BJ (cell line): ENCODE measurements around the gene ADD2. TPM values are rescaled to one million over a fixed set of nuclear protein-coding genes. Genes with fewer than 3 reads are reported as not detected.

Experiments used
- CTCF ChIA-PET: fragments of 350-600 bp; formaldehyde crosslinking; extraction: SDS; loops from one replicate; lab custom pipeline; 2021; ENCODE audit warnings: antibody characterized with exemption, inconsistent platforms; lab: Yijun Ruan, JAX
- POLR2A ChIA-PET: fragments of 300-600 bp; sonication (Branson Sonifier 250); formaldehyde crosslinking; extraction: SDS; loops from one replicate; lab custom pipeline; 2021; ENCODE audit warnings: antibody characterized with exemption; lab: Charles Lee
- DNase-seq: peaks from one replicate; pipeline ENCODE4 v3.0.0-alpha.2; 2011; ENCODE audit warnings: low read depth
- H3K27me3 ChIP-seq: 2 replicates; pipeline ENCODE4 v1.6.0; 2011; ENCODE audit warnings: low read length; ENCODE audit not compliant: control insufficient read depth, insufficient read depth
- H3K36me3 ChIP-seq: 2 replicates; pipeline ENCODE4 v1.5.1; 2011; ENCODE audit warnings: low read length; ENCODE audit not compliant: control insufficient read depth, insufficient read depth
- H3K4me3 ChIP-seq: 2 replicates; pipeline ENCODE4 v1.5.1; 2011; ENCODE audit warnings: low read depth, mild to moderate bottlenecking, control low read depth, low read length
- CTCF ChIP-seq: IDR thresholded peaks from 2 replicates; pipeline ENCODE4 v1.5.1; 2011; ENCODE audit warnings: low read depth, mild to moderate bottlenecking, control low read depth, inconsistent platforms, low read length, moderate library complexity; ENCODE audit not compliant: insufficient read depth
- polyA plus RNA-seq: library from polyadenylated mRNA; depleted of rRNA; stranded (reverse); fragments of >200 nt; gene quantifications from 2 replicates; pipeline ENCODE4 v1.2.3, GENCODE V29; 2011

ADD2 gene
- polyA plus RNA-seq, 1 experiment, result not detected

GRCh38 chr2:70757966-70758365 is 10.0 kb downstream of the ADD2 start:
- TF ChIP-seq CTCF, result no peak
- Histone ChIP-seq H3K4me3 (no peak overlapping the region), H3K36me3 (no peaks in the 10 kb centered on the region), H3K27me3 (peaks cover 1% of the 10 kb centered on the region)
- ChIA-PET CTCF (no interaction called here), POLR2A (no interaction called here)
- no peak for DNase-seq

DNA sequence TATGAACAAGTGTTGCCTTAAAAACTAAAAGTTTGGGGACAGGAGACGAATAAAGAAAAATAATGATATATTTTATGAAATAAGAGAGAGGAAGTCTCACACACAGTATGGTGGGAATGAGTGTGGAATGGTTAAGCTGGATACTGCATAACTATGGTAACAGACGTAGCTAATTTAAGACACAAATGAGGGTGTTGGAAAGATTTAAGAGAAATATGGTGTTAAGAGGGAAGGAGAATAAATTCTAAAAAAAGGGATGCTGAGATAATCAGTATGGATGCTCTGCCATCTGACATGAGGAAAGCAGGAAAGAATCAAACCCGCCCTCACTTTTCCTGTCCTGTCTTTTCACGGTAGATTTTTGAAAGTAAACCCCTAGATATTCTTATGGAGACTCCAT is 10.6 kb downstream of the ADD2 start:
- TF ChIP-seq CTCF, result no peak
- Histone ChIP-seq H3K36me3 (no peaks in the 10 kb centered on the region), H3K4me3 (no peak overlapping the region), H3K27me3 (peaks cover 1% of the 10 kb centered on the region)
- ChIA-PET CTCF (no interaction called here), POLR2A (no interaction called here)
- DNase-seq, result no peak

DNA sequence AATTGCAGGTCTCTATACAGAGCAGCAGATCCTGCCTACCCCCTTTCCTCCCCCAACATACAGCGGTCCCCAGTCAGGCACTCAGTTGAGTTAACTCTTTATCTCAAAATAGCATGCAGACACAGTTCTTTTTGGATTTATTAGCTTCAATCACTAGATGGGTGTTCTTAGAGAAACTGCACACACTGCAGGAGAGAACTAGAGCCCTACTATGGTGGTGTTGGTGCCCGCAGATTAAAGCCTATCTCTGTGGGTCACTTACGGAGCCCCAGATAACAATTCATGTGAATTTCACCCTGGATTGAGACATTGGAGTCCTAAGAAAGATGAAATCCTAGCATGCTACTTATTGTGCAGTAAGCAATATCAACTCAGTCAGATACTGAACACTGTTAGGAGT is 11.9 kb downstream of the ADD2 start:
- H3K27me3 ChIP-seq, result peaks cover 1% of the 10 kb centered on the region
- TF ChIP-seq CTCF, result no peak
- ChIA-PET CTCF (no interaction called here), POLR2A (no interaction called here)
- H3K4me3 ChIP-seq, result no peak overlapping the region
- DNase-seq, result no peak
- no peaks in the 10 kb centered on the region for H3K36me3 ChIP-seq

DNA sequence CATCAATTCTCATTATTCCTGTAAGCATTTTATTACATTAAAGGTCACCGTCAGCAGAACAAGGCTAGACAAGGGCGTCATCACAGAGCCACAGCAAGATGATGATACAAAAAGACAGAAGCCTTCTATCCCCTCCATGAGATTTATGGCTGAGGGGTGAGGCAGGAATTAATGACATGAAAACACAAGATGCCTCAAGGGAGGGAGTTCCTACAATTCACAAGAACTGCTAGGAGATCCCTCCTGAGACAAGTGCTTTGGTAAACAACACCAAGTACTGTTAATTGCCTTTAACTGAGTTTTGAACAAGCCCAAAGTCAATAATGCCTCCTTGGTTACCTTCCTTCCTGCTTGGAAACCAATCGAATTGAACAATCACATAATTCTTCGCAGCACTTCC is 14.1 kb downstream of the ADD2 start:
- no peaks in the 10 kb centered on the region for H3K36me3 ChIP-seq
- H3K27me3 ChIP-seq, result no peaks in the 10 kb centered on the region; the same call in 1 of the 2 replicates
- TF ChIP-seq CTCF, result no peak
- H3K4me3 ChIP-seq, result no peak overlapping the region
- ChIA-PET CTCF (no interaction called here), POLR2A (no interaction called here)
- DNase-seq, result no peak

DNA sequence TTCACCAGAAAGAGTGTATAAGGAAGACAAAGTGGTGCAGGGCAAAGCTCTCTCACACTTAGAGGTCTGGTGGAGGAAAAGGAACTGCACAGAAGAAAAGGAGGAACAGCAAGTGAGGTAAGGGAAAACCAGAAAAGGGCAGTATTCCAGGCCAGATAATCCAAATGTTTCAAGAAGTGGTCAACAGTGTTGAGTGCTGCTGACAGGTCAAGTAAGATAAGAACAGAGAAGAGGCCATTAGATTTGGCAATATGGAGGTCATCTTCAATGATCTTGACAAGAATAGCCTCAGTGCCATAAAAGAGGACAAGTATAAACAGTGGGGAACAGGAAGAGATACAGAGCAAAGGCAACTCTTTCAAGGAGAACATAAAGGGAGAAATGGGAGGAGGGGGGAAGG is 15.0 kb downstream of the ADD2 start:
- no peak for DNase-seq
- Histone ChIP-seq H3K27me3 (no peaks in the 10 kb centered on the region; the same call in 1 of the 2 replicates), H3K4me3 (no peak overlapping the region), H3K36me3 (no peaks in the 10 kb centered on the region)
- ChIA-PET POLR2A (no interaction called here), CTCF (no interaction called here)
- no peak for TF ChIP-seq CTCF
